Left hindlimb (tissue), 1 donor: ENCODE measurements around the gene DTNBP1.
A peak's percentile ranks its signal among the peaks of the same experiment; 100 is the strongest.

ENCODE experiments used
- DNase-seq: peaks from one replicate; pipeline ENCODE4 v3.0.0-alpha.2; 2018

The DTNBP1 gene

GRCh38 chr6:15585760-15586214, 77.0 kb downstream of the DTNBP1 start:
- DNase-seq = no peak

- DNase-seq = no peak
Observed at GRCh38 chr6:15582499-15582898, 80.3 kb downstream of the DTNBP1 start.

- DNase-seq = no peak
Observed at GRCh38 chr6:15581751-15582150, 81.1 kb downstream of the DTNBP1 start.

- no peak for DNase-seq
Observed at GRCh38 chr6:15580326-15580725, 82.5 kb downstream of the DTNBP1 start.

- no peak for DNase-seq
Observed at GRCh38 chr6:15578716-15579391, 84.0 kb downstream of the DTNBP1 start.

GRCh38 chr6:15577550-15578171, 85.2 kb downstream of the DTNBP1 start:
- no peak for DNase-seq

GRCh38 chr6:15577106-15577505, 85.7 kb downstream of the DTNBP1 start:
- DNase-seq = no peak

- DNase-seq = no peak
Observed at GRCh38 chr6:15575357-15576033, 87.3 kb downstream of the DTNBP1 start.

GRCh38 chr6:15574486-15574885, 88.3 kb downstream of the DTNBP1 start:
- DNase-seq = no peak

- no peak for DNase-seq
Observed at GRCh38 chr6:15574023-15574422, 88.8 kb downstream of the DTNBP1 start.

- DNase-seq = no peak
Observed at GRCh38 chr6:15573384-15573783, 89.4 kb downstream of the DTNBP1 start.

GRCh38 chr6:15572296-15573016, 90.4 kb downstream of the DTNBP1 start:
- DNase-seq = no peak

GRCh38 chr6:15570171-15570570, 92.7 kb downstream of the DTNBP1 start:
- DNase-seq = no peak

- DNase-seq = peak; percentile 43
Observed at GRCh38 chr6:15569035-15569995, 93.5 kb downstream of the DTNBP1 start.

- no peak for DNase-seq
Observed at GRCh38 chr6:15562977-15563376, 99.9 kb downstream of the DTNBP1 start.

- DNase-seq = no peak
Observed at GRCh38 chr6:15561447-15562199, 101.2 kb downstream of the DTNBP1 start.

- no peak for DNase-seq
Observed at GRCh38 chr6:15560713-15561112, 102.1 kb downstream of the DTNBP1 start.

- no peak for DNase-seq
Observed at GRCh38 chr6:15557174-15557573, 105.7 kb downstream of the DTNBP1 start.

- no peak for DNase-seq
Observed at GRCh38 chr6:15556711-15557110, 106.1 kb downstream of the DTNBP1 start.

- peak; percentile 40 for DNase-seq
Observed at GRCh38 chr6:15555101-15556038, 107.5 kb downstream of the DTNBP1 start.
